GM23338 (cell line): ENCODE results near the gene FCHSD2.

Source experiments
- CREB1 ChIP-seq: fragments of 250-450 bp; sonication (Bioruptor Pico); IDR thresholded peaks from 2 replicates; pipeline ENCODE4 v1.5.0; 2020; ENCODE audit warnings: low read depth, mild to moderate bottlenecking, moderate library complexity
- EZH2 ChIP-seq: fragments of 200-600 bp; sonication (generic); IDR thresholded peaks from one replicate; pipeline ENCODE4 v1.8.0; 2017; ENCODE audit warnings: antibody characterized with exemption, mild to moderate bottlenecking, low read depth; ENCODE audit not compliant: unreplicated experiment
- EZH2phosphoT487 ChIP-seq: fragments of 200-600 bp; sonication (generic); IDR thresholded peaks from one replicate; pipeline ENCODE4 v1.8.1; 2018; ENCODE audit warnings: antibody characterized with exemption; ENCODE audit not compliant: unreplicated experiment
- JUNB ChIP-seq: IDR thresholded peaks from one replicate; pipeline ENCODE4 v1.6.1; 2016; ENCODE audit warnings: antibody characterized with exemption; ENCODE audit not compliant: unreplicated experiment
- POLR2AphosphoS5 ChIP-seq: IDR thresholded peaks from 2 replicates; pipeline ENCODE4 v1.6.1; 2016; ENCODE audit warnings: antibody characterized with exemption, low read depth
- STAT1 ChIP-seq: IDR thresholded peaks from one replicate; pipeline ENCODE4 v1.6.1; 2016; ENCODE audit warnings: antibody characterized with exemption; ENCODE audit not compliant: unreplicated experiment
- ZNF331 ChIP-seq: fragments of 250-450 bp; sonication (Bioruptor Pico); IDR thresholded peaks from 2 replicates; pipeline ENCODE4 v1.5.0; 2020; ENCODE audit warnings: low read depth, mild to moderate bottlenecking, moderate library complexity
- TF ChIP-seq, protein P1 (sequence below), 2 experiments: fragments of 200-600 bp in 1 of 2; sonication (generic) in 1 of 2; conservative IDR thresholded peaks; 2 replicates each; pipeline versions ENCODE4 v1.5.1 to v1.6.1; 2016 to 2017; ENCODE audit warnings: antibody characterized with exemption in 2 of 2, low read depth in 2 of 2, mild to moderate bottlenecking in 2 of 2, moderate library complexity in 1 of 2
- TF ChIP-seq, protein P2 (sequence below): IDR thresholded peaks from 2 replicates; pipeline ENCODE4 v1.6.1; 2016; ENCODE audit warnings: antibody characterized with exemption
- TF ChIP-seq, protein P3 (sequence below): IDR thresholded peaks from one replicate; pipeline ENCODE4 v1.6.1; 2018; ENCODE audit warnings: antibody characterized with exemption; ENCODE audit not compliant: unreplicated experiment

DNA sequence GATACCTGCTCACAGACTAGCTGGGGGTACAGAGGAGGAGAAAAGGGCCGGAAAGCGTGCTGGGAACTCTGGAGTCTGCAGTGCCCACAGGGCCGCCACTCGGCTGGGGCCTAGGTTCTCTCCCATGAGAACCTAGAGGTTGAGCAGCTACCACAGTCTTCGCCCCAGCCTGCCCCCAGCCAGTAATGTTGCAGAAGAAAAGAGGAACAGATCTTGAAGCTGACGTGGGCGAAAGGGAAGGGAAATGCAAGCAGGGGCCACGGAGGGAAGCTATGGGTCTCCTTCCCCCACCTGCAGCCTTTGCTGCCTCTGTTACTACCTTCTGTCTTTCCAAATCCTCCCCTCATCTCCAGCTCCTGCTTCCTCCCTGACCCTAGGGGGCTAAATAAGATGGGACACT lies 47.2 kb upstream of the FCHSD2 start:
- TF ChIP-seq JUNB (no peak), EZH2 (no peak), POLR2AphosphoS5 (no peak), STAT1 (no peak), CREB1 (CRISPR knock-in tag) (no peak), EZH2phosphoT487 (no peak), ZNF331 (CRISPR knock-in tag) (no peak)
- TF ChIP-seq, protein P1, sequence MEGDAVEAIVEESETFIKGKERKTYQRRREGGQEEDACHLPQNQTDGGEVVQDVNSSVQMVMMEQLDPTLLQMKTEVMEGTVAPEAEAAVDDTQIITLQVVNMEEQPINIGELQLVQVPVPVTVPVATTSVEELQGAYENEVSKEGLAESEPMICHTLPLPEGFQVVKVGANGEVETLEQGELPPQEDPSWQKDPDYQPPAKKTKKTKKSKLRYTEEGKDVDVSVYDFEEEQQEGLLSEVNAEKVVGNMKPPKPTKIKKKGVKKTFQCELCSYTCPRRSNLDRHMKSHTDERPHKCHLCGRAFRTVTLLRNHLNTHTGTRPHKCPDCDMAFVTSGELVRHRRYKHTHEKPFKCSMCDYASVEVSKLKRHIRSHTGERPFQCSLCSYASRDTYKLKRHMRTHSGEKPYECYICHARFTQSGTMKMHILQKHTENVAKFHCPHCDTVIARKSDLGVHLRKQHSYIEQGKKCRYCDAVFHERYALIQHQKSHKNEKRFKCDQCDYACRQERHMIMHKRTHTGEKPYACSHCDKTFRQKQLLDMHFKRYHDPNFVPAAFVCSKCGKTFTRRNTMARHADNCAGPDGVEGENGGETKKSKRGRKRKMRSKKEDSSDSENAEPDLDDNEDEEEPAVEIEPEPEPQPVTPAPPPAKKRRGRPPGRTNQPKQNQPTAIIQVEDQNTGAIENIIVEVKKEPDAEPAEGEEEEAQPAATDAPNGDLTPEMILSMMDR (conservative IDR thresholded peaks at IDR 0.05; ENCODE audit: low read depth in 2 of 2), result no peak
- TF ChIP-seq, protein P2, sequence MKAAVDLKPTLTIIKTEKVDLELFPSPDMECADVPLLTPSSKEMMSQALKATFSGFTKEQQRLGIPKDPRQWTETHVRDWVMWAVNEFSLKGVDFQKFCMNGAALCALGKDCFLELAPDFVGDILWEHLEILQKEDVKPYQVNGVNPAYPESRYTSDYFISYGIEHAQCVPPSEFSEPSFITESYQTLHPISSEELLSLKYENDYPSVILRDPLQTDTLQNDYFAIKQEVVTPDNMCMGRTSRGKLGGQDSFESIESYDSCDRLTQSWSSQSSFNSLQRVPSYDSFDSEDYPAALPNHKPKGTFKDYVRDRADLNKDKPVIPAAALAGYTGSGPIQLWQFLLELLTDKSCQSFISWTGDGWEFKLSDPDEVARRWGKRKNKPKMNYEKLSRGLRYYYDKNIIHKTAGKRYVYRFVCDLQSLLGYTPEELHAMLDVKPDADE, result no peak
- TF ChIP-seq, protein P3, sequence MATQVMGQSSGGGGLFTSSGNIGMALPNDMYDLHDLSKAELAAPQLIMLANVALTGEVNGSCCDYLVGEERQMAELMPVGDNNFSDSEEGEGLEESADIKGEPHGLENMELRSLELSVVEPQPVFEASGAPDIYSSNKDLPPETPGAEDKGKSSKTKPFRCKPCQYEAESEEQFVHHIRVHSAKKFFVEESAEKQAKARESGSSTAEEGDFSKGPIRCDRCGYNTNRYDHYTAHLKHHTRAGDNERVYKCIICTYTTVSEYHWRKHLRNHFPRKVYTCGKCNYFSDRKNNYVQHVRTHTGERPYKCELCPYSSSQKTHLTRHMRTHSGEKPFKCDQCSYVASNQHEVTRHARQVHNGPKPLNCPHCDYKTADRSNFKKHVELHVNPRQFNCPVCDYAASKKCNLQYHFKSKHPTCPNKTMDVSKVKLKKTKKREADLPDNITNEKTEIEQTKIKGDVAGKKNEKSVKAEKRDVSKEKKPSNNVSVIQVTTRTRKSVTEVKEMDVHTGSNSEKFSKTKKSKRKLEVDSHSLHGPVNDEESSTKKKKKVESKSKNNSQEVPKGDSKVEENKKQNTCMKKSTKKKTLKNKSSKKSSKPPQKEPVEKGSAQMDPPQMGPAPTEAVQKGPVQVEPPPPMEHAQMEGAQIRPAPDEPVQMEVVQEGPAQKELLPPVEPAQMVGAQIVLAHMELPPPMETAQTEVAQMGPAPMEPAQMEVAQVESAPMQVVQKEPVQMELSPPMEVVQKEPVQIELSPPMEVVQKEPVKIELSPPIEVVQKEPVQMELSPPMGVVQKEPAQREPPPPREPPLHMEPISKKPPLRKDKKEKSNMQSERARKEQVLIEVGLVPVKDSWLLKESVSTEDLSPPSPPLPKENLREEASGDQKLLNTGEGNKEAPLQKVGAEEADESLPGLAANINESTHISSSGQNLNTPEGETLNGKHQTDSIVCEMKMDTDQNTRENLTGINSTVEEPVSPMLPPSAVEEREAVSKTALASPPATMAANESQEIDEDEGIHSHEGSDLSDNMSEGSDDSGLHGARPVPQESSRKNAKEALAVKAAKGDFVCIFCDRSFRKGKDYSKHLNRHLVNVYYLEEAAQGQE, result no peak
